ENCODE measurements around the gene KCNJ15. TPM values are rescaled to one million over a fixed set of nuclear protein-coding genes. Genes with fewer than 3 reads are reported as not detected.
A peak's percentile ranks its signal among the peaks of the same experiment; 100 is the strongest.

The KCNJ15 gene
- total RNA-seq, 1 donor from 2014 or later = 2.1 TPM

GRCh38 chr21:38268864-38269575 lies 12.2 kb downstream of the KCNJ15 start:
- no peak for DNase-seq

- no peak for DNase-seq
Observed at GRCh38 chr21:38269576-38269936, 12.8 kb downstream of the KCNJ15 start.

GRCh38 chr21:38272215-38272614 lies 15.4 kb downstream of the KCNJ15 start:
- DNase-seq = no peak

GRCh38 chr21:38273745-38274542 lies 17.2 kb downstream of the KCNJ15 start:
- no peak for DNase-seq

- DNase-seq = no peak
Observed at GRCh38 chr21:38277501-38278131, 20.8 kb downstream of the KCNJ15 start.

- no peak for DNase-seq
Observed at GRCh38 chr21:38280454-38280853, 23.7 kb downstream of the KCNJ15 start.

GRCh38 chr21:38280867-38281266 lies 24.1 kb downstream of the KCNJ15 start:
- no peak for DNase-seq

GRCh38 chr21:38282921-38283320 lies 26.1 kb downstream of the KCNJ15 start:
- DNase-seq = no peak

- no peak for DNase-seq
Observed at GRCh38 chr21:38284216-38284615, 27.4 kb downstream of the KCNJ15 start.

DNA sequence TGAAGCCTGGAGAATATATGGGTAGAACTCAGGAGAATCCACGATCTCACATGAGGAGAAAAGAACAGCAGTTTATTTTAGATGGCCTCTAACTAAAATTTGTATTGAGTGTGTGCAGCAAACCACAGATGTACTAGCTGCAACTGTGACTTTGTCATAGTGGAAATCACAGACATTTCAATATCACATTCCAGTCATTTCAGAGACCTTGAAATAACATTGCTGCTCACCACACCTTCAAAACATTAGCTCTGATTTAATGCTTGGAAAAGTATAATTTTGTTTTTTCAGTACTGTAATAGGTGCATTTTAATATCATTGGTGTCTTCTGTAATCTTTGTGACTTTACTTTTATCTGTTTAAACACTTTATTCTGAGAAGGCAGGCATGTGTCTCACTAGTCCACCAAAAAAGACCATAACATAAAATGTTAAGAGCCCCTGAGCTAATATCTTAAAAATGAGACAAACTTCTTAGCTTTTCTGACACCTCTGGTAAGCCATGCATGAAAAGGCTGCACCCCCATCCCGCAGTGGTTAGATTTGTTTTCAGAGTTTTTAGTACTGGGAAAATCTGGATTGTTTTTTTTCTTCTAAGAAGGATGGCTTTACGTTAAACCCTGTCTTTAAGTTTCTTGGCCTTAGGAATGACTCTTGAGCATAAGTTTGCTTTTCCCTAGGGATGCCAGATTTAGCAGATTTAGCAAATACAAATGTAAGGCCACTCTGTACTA lies 30.1 kb downstream of the KCNJ15 start:
- DNase-seq = no peak

DNA sequence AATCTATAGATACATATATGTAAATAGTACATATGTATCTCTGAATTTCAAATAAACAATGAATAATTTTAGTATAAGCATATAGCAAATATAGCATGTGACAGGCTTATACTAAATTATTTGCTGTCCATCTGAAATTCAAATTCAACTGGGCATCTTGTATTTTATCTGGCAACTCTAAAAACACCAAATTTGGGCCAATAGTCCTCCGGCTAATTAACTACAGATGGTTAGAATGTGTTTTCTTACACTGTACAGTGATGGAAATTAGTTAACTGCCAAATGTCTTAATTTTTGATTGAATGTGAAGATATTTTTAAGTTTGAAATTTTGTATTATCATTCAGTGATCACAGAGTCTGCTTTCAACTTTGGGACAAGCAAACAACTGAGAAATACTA lies 30.7 kb downstream of the KCNJ15 start:
- no peak for DNase-seq

DNA sequence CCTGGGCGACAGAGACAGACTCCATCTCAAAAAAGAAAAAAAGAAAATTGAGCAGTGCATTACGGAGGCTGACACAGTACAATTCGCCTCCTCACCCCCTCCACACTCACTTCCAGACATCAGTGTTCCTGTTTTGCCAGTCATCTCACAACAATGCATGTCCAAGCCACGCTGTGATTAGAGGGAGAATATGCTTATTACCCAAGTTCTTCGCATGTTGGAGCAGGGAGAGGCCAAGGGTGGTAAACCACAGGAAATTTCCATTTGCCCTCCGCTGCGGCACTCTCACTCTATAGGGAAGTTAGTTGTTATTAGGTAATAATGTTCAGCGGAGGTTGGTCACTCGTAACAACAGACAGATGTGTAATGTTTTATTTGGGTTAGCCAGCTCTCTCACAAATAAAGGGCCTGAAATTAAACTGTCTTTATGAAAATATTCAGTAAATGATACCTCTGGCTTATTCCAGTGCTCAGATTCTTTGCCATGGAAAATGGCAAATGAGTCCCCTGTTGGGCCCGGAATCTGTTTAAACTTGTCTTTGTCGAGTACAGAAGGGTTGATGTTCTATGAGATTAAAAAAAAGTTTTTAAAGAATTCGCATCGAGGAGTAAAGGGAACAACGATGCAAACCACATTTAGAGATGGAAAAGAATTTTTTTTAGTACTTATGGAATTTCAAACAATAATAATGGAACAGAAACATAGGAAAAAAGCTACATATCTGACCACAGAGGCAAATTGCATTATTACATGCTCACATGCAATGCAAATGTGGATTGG lies 33.1 kb downstream of the KCNJ15 start:
- no peak for DNase-seq

GRCh38 chr21:38290809-38291208 lies 34.0 kb downstream of the KCNJ15 start:
- no peak for DNase-seq

DNA sequence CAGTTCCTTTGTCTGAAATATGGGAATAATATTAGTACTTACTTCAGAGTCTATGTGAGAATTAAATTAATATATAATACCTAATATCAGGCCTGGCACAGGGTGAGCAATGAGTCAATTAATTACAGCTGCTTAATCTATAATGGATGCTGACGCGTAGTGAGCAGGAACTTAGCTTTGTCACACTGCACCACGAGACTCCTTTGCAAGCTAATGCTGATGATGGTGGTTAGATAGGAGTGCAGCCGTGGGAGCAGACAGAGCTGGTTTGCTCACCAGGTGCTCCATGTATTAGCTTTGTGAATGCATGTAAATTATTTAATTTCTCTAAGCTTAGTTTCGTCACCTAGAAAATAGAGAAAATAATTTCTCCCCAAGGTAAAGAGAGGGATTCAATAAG lies 35.1 kb downstream of the KCNJ15 start:
- no peak for DNase-seq

DNA sequence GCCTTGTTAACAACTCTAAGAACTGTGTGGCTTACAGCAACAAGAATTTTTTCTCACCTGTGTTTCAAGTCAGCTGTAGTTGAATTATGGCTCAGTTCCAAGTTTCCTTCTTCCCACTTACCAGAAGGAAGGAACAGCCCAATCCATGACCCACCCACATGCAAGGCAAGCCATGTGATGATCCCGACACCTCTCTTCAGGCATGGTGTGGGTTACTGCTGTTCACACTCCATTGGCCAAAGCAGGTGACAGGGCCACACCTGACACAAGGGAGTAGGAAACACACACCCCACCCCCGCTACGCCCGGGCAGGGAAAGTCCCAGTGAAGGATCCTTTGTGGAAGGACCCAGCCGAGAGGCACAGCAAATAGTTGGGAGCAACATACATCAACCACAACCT lies 36.3 kb downstream of the KCNJ15 start:
- DNase-seq = no peak

DNA sequence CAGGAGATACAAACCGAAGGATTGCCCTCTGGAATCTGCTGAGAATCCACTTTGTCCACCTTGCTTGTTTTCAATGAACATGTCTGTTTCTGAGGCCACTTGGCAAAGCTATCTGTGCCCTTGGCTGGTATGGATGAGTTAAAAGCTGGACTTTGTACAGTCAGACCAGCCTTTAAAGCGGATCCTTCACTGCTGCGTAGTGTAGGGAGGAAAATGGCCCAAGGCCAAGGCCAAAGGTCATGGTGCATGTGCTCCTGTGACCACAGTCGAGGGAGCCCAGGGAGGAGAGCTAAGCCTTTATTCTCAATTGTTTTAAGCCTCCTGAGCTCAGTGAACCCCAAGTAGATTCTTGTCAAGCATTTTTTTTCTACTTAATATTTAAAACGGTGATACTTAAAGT lies 37.0 kb downstream of the KCNJ15 start:
- no peak for DNase-seq

GRCh38 chr21:38294609-38295008 lies 37.8 kb downstream of the KCNJ15 start:
- no peak for DNase-seq

- DNase-seq = no peak
Observed at GRCh38 chr21:38295997-38296764, 39.4 kb downstream of the KCNJ15 start.

- DNase-seq = peak; percentile 89
Observed at GRCh38 chr21:38297194-38297631, 40.4 kb downstream of the KCNJ15 start.

- peak; percentile 22 for DNase-seq
Observed at GRCh38 chr21:38297871-38298270, 41.1 kb downstream of the KCNJ15 start.

- DNase-seq = no peak
Observed at GRCh38 chr21:38298832-38299231, 42.0 kb downstream of the KCNJ15 start.
